H1 (cell line): ENCODE measurements around the gene LAD1.

Experiments
- CHD1 ChIP-seq: IDR thresholded peaks from 2 replicates; pipeline ENCODE4 v1.6.1; 2012; ENCODE audit warnings: low read depth, low read length, improper control_type of control experiment
- CTCF ChIP-seq, 3 experiments: IDR thresholded peaks; 1 replicate in 2 of 3; 2 replicates in 1 of 3; pipeline versions ENCODE4 v1.5.1 to v1.6.1; 2011; ENCODE audit warnings: low read length in 3 of 3, mild to moderate bottlenecking in 3 of 3, inconsistent platforms in 2 of 3, low read depth in 1 of 3, moderate library complexity in 1 of 3; ENCODE audit not compliant: insufficient read depth in 1 of 3; ENCODE audit errors: control extremely low read depth in 1 of 3
- HDAC2 ChIP-seq, 2 experiments: fragments of 300-600 bp in 1 of 2; sonication (generic) in 1 of 2; IDR thresholded peaks; 2 replicates each; pipeline ENCODE4 v1.6.1; 2011 to 2012; ENCODE audit warnings: low read depth in 2 of 2, low read length in 2 of 2, mild to moderate bottlenecking in 2 of 2, moderate library complexity in 2 of 2, borderline replicate concordance in 1 of 2, inconsistent platforms in 1 of 2
- RNF2 ChIP-seq: fragments of 200-900, 300-1000 bp; sonication (generic); IDR thresholded peaks from 2 replicates; pipeline ENCODE4 v1.7.1; 2016; ENCODE audit warnings: borderline replicate concordance, low read depth, mild to moderate bottlenecking, antibody characterized with exemption, low read length; ENCODE audit not compliant: poor library complexity, severe bottlenecking; ENCODE audit errors: missing control alignments

- TF ChIP-seq HDAC2 (IDR thresholded peaks at IDR 0.05; ENCODE audit: borderline replicate concordance in 1 of 2, low read depth in 2 of 2, low read length in 2 of 2), result no peak
- no peak for TF ChIP-seq RNF2
- TF ChIP-seq CHD1, result no peak
- TF ChIP-seq CTCF (IDR thresholded peaks at IDR 0.05; ENCODE audit: control extremely low read depth in 1 of 3, insufficient read depth in 1 of 3, low read depth in 1 of 3, low read length in 3 of 3), result no peak
These were observed 19.3 kb upstream of the LAD1 start for GRCh38 chr1:201418461-201418860.
